ENCODE results near the gene MYLK.
"Not testable (repeated sequence)": the region's sequence is repeated elsewhere in the genome, so short reads cannot be mapped to it uniquely, and the experiment has no call there.

The MYLK gene

DNA sequence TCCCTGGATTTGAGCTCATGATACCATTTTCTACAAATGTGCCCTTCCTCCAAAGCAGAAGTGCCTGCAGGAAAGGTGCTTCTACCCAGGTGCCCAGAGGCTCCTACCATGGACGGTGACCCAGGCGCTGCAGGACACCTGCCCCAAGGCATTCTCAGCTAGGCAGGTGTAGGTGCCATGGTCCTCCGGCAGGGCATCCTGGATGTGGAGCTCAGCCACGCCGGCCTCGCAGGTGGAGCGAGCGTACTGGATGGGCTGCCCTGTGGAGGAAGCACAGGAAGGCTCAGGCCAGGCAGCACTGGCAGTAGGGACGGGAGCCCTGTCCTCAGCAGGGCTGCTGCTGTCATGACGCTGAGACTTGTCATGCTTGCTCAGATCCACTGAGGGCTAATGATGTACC, 162.1 kb downstream of the MYLK start:
- DNase-seq (ENCODE audit: low read depth): no peak

GRCh38 chr3:123721095-123721689, 162.9 kb downstream of the MYLK start:
- DNase-seq (ENCODE audit: low read depth): not testable (repeated sequence)

GRCh38 chr3:123720638-123721037, 163.5 kb downstream of the MYLK start:
- no peak for DNase-seq (ENCODE audit: low read depth)

GRCh38 chr3:123719862-123720453, 164.2 kb downstream of the MYLK start:
- no peak for DNase-seq (ENCODE audit: low read depth)

DNA sequence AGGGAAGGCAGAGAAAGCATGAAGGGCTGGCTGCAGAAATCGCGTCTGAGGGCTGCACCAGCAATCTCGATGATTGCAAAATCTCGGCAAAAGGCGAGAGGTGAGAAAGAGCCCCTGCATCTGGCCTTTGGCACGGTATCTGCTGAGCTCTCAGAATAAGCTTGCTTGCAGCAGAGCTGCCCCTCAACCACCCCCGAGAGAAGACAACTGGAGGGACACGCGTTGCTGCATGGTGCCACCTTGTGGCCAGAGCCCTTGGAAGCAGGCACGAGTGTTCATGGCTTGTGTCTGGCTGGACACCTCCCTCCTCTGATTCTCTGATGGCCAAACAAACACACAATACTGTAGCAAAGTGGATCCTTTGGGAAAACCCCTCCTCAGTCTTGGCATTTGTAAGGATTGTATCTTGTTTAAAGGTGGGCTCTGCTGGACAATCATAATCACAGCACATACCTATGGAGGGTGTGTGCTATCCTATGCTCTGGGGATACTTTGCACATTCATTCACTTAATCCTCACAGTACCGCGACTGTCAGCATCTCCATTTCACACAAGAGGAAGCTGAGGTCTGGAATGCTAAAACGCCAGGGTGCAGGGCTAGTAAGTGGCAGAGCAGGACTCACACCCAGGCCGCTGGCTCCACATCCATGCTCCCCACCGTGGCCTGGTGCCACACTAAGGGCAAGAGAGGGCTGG, 164.9 kb downstream of the MYLK start:
- DNase-seq (ENCODE audit: low read depth): not testable (repeated sequence)

- no peak for DNase-seq (ENCODE audit: low read depth)
These were observed 166.0 kb downstream of the MYLK start for GRCh38 chr3:123718108-123718507.

DNA sequence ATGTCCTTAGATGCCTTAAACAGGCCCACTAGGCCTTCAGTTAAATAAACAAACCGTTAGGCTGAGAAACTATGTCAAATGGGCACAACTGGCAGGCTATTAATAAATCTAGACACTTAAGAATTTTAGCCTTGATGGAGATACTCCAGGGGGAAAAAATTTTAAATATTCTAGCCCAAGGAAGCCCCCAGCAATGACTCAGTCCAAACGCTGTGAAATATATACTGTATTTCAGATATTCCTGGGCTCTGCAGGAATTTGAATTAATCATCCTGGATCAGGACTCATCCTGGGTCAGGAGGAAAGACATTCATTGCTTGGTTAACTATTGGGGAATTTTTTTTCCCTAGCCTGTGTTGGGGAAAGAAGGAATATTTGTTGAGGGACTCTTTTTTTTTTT, 166.7 kb downstream of the MYLK start:
- DNase-seq (ENCODE audit: low read depth): not testable (repeated sequence)

DNA sequence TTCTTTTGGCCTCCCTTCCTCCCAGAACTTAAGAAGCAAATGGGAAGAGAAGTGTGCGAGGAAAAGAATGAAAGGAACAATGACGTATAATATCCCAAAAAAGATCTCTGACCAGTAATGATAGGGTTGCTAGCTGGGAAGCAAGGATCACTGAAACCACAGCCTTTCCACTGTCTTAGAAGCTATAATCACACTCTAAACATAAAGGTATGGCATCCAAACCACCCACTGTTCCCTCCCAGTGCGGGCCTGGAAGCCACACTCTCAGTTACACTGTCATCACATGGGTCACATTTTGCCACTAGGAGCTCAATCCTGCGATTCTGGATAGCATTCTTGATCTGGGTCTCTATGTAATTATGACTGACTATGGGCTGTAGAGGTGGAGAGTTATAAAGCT, 167.7 kb downstream of the MYLK start:
- no peak for DNase-seq (ENCODE audit: low read depth)

DNA sequence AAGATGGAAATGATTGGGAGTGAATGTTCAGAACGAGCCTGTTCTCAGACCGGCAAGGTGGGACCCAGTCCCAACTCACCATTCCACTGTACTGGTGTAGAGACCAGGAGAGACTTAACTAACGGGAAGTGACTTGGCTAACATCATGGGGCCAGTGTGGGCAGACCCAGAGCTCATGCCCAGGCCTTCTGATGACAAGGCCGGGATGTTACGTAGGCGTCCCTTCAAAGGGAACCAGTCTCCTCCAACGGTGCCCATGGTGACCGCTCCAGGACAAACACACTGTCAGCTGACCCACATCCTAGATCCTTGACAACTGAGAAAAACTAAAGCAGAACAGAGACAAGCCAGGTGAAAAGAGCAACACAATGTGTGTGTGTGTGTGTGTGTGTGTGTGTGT, 170.9 kb downstream of the MYLK start:
- DNase-seq (ENCODE audit: low read depth): no peak

- DNase-seq (ENCODE audit: low read depth): no peak
These were observed 171.9 kb downstream of the MYLK start for GRCh38 chr3:123712077-123712860.

DNA sequence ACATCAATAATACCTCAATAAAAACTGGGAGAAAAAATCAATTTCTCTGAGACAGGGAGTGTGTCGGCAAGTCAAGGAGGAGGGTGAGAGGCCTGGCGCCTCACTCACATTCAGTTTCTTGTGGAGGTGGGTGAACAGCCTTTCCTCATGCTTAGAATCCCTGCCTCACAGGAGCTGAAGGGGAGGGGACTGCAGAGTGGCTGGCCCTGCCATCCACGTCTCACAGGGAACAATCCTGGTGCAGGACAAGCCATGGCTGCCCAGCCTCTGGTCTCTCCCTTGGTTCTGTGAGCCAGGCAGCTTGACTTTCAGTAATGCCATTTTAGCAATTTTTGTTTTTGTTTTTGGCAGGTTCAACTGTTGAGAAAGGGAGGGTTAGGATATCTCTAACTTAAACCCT, 172.8 kb downstream of the MYLK start:
- no peak for DNase-seq (ENCODE audit: low read depth)

- no peak for DNase-seq (ENCODE audit: low read depth)
These were observed 175.6 kb downstream of the MYLK start for GRCh38 chr3:123708531-123708930.

DNA sequence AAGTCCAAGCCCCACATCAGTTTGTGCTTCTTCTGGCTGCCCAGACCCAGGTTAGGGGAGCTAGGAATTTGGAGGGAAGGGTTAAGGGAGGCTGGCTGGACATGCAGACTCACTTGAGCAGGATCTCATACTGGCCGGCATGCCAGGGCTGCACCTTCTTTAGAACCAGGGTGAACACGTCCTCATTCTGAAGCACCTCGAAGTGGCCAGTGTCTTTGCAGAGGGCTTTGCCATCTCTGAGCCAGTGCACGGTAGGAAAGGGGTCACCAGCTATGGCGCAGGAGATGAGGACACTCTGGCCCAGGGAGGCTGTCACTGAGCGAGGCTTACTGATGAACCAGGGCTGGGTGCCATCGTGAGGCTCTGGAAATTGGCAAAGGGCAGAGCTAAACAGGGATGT, 176.5 kb downstream of the MYLK start:
- not testable (repeated sequence) for DNase-seq (ENCODE audit: low read depth)

DNA sequence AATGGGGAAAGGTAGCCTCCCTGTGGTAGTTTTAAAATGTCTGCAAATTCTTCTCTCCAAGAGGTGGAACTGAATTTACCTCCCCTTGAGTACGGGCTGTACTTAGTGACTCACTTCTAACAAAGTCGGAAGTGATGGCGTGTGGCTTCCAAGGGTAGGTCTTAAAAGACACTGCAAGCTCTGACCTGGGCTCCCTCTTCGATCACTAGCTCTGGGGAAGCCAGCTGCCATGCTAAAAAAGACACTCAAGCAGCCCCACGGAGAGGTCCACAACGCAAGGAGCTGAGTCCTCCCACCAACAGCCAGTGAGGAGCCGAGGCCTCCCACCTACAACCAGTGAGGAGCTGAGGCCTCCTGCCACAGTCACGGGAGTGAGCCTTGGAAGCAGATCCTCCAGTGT, 177.3 kb downstream of the MYLK start:
- DNase-seq (ENCODE audit: low read depth): no peak

- no peak for DNase-seq (ENCODE audit: low read depth)
These were observed 178.4 kb downstream of the MYLK start for GRCh38 chr3:123705488-123706285.

GRCh38 chr3:123703663-123704062, 180.5 kb downstream of the MYLK start:
- DNase-seq (ENCODE audit: low read depth): not testable (repeated sequence)

GRCh38 chr3:123702720-123703119, 181.4 kb downstream of the MYLK start:
- DNase-seq (ENCODE audit: low read depth): no peak

GRCh38 chr3:123702057-123702456, 182.1 kb downstream of the MYLK start:
- DNase-seq (ENCODE audit: low read depth): not testable (repeated sequence)

DNA sequence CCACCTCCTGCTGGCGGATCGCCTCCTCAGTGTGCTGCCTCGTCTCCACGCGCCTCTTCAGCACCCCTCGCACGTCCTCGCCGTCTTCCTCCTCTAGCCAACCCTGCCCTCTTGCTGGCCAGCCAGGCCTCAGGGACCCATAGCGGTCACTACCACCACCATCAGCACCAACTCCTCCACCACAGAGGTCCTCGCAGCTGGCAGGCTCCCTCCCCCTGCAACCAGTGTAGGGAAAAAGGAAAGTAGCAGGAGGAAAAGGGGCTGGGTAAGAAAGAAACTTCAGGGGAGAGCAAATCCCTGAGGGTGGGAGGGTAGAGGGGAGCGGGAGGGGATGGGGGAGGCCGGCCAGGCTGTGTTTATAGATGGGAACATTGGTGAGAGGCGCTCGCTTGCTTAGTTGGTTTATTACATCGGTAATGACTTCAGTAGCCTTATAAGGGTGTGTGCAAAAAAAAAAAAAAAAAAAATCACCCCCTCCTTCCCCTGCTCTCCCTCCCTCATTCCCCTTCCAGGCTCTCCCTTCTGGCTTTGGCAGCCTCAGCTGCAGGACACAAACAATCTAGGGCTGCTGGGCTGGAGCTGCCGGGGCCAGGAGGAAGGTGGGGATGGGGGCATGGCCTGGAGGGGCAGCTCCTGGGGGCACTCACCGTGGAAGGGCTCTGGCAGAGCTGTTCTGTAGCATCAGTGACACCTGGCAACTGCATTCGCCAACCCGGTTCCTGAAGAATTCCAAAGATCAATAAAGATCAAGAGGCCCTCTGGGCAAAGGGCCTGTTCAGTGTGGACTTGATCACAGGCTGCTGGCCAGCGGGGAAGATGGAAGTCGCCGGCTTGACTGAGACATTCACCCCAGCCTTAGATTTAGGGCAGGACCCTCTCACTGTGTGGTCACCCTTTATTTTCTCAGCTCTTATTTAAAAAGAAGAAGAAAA, 183.1 kb downstream of the MYLK start:
- no peak for DNase-seq (ENCODE audit: low read depth)

DNA sequence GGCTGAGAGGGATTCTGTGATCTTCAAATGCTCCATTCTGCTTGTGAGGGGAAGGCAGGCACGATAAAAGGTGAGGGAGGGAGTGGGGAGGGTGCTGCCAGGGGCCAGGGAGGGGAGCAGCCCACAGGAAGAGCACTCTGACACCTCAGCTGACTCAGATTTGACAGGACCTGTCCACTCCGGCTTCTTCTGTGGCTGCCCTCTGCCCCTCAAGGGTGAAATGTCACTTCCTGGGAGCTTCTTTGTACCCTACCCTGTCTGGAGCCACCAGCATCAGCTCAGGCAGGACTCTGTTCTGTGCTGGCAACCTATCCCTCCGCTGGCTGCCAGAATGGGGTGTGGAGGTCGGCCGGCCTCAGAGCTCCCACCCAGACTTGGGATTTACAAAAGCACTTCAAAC, 185.3 kb downstream of the MYLK start:
- DNase-seq (ENCODE audit: low read depth): no peak

- DNase-seq (ENCODE audit: low read depth): no peak
These were observed 187.3 kb downstream of the MYLK start for GRCh38 chr3:123696808-123697207.
